HepG2 (cell line): ENCODE measurements around the gene DOK1. TPM values are rescaled to one million over a fixed set of nuclear protein-coding genes. Genes with fewer than 3 reads are reported as not detected.

ENCODE experiments used
- FOXC1 ChIP-seq: sonication (generic); formaldehyde crosslinking; IDR thresholded peaks from 2 replicates; pipeline ENCODE4 v1.8.0; 2022; ENCODE audit warnings: mild to moderate bottlenecking, missing genetic modification reagents, borderline replicate concordance
- FOXP4 ChIP-seq: sonication (generic); formaldehyde crosslinking; IDR thresholded peaks from 2 replicates; pipeline ENCODE4 v1.4.0; 2020; ENCODE audit warnings: missing genetic modification reagents
- JUND ChIP-seq: sonication (generic); formaldehyde crosslinking; IDR thresholded peaks from 2 replicates; pipeline ENCODE4 v1.8.0; 2022; ENCODE audit warnings: mild to moderate bottlenecking, missing genetic modification reagents
- SETDB1 ChIP-seq: sonication (generic); formaldehyde crosslinking; IDR thresholded peaks from 2 replicates; pipeline ENCODE4 v1.5.1; 2020; ENCODE audit warnings: missing genetic modification reagents, mild to moderate bottlenecking, borderline replicate concordance
- SMYD3 ChIP-seq: sonication (generic); formaldehyde crosslinking; IDR thresholded peaks from 2 replicates; pipeline ENCODE4 v1.8.1; 2023; ENCODE audit warnings: mild to moderate bottlenecking, missing genetic modification reagents
- TEAD2 ChIP-seq: sonication (generic); formaldehyde crosslinking; IDR thresholded peaks from 2 replicates; pipeline ENCODE4 v1.9.0; 2021; ENCODE audit warnings: missing genetic modification reagents
- ZC3H13 ChIP-seq: sonication (generic); formaldehyde crosslinking; IDR thresholded peaks from 2 replicates; pipeline ENCODE4 v1.8.1; 2023; ENCODE audit warnings: mild to moderate bottlenecking, missing genetic modification reagents, moderate library complexity
- ZC3H4 ChIP-seq: sonication (generic); formaldehyde crosslinking; IDR thresholded peaks from 2 replicates; pipeline ENCODE4 v1.4.0; 2020; ENCODE audit warnings: missing genetic modification reagents, borderline replicate concordance
- ZNF329 ChIP-seq: sonication (generic); formaldehyde crosslinking; IDR thresholded peaks from 2 replicates; pipeline ENCODE4 v1.9.0; 2021; ENCODE audit warnings: low read depth, mild to moderate bottlenecking, missing genetic modification reagents
- ZNF33A ChIP-seq: sonication (generic); formaldehyde crosslinking; IDR thresholded peaks from 2 replicates; pipeline ENCODE4 v1.5.1; 2020; ENCODE audit warnings: missing genetic modification reagents, mild to moderate bottlenecking, moderate library complexity, borderline replicate concordance
- ZNF383 ChIP-seq: sonication (generic); formaldehyde crosslinking; IDR thresholded peaks from 2 replicates; pipeline ENCODE4 v1.4.0; 2020; ENCODE audit warnings: missing genetic modification reagents, mild to moderate bottlenecking, borderline replicate concordance
- ZNF446 ChIP-seq: sonication (generic); formaldehyde crosslinking; IDR thresholded peaks from 2 replicates; pipeline ENCODE4 v1.5.0; 2020; ENCODE audit warnings: mild to moderate bottlenecking, missing genetic modification reagents
- ZNF496 ChIP-seq: sonication (generic); formaldehyde crosslinking; IDR thresholded peaks from 2 replicates; pipeline ENCODE4 v1.8.1; 2023; ENCODE audit warnings: mild to moderate bottlenecking, moderate library complexity, missing genetic modification reagents; ENCODE audit not compliant: insufficient replicate concordance
- ZNF552 ChIP-seq: sonication (generic); formaldehyde crosslinking; IDR thresholded peaks from 2 replicates; pipeline ENCODE4 v1.9.0; 2022; ENCODE audit warnings: missing genetic modification reagents, mild to moderate bottlenecking, borderline replicate concordance
- ZNF562 ChIP-seq: sonication (generic); formaldehyde crosslinking; IDR thresholded peaks from 2 replicates; pipeline ENCODE4 v1.8.0; 2022; ENCODE audit warnings: missing genetic modification reagents, borderline replicate concordance
- ZNF577 ChIP-seq: sonication (generic); formaldehyde crosslinking; IDR thresholded peaks from 2 replicates; pipeline ENCODE4 v1.4.0; 2020; ENCODE audit warnings: mild to moderate bottlenecking, low read depth, missing genetic modification reagents, borderline replicate concordance
- ZNF746 ChIP-seq: sonication (generic); formaldehyde crosslinking; IDR thresholded peaks from 2 replicates; pipeline ENCODE4 v1.8.0; 2022; ENCODE audit warnings: mild to moderate bottlenecking, missing genetic modification reagents
- ZNF761 ChIP-seq: sonication (generic); formaldehyde crosslinking; conservative IDR thresholded peaks from 2 replicates; pipeline ENCODE4 v1.4.0; 2020; ENCODE audit warnings: mild to moderate bottlenecking, missing genetic modification reagents
- ZSCAN22 ChIP-seq: sonication (generic); formaldehyde crosslinking; IDR thresholded peaks from 2 replicates; pipeline ENCODE4 v1.4.0; 2020; ENCODE audit warnings: mild to moderate bottlenecking, missing genetic modification reagents
- polyA plus RNA-seq, 8 experiments: library from polyadenylated mRNA; depleted of rRNA in 3 of 8; stranded (reverse) in 7 of 8; unstranded in 1 of 8; fragments of >200 nt; fragmentation: Illumina TruSeq in 4 of 8; extraction: Trizol in 4 of 8; gene quantifications; 2 replicates each; pipeline versions ENCODE4 v1.2.1 to v1.2.3, GENCODE V29; 2011 to 2016; ENCODE audit warnings: low read depth in 4 of 8, missing spikeins in 1 of 8, mixed read lengths in 1 of 8; ENCODE audit not compliant: insufficient read depth in 1 of 8
- total RNA-seq, 5 experiments: library from RNA; depleted of rRNA; stranded (reverse); fragments of >200 nt; fragmentation: Illumina TruSeq; extraction: Trizol; gene quantifications; 2 replicates each; pipeline ENCODE4 v1.2.3, GENCODE V29; 2016; ENCODE audit warnings: low read depth in 1 of 5
- TF ChIP-seq, protein P1 (sequence below): sonication (generic); formaldehyde crosslinking; IDR thresholded peaks from 2 replicates; pipeline ENCODE4 v1.4.0; 2020; ENCODE audit warnings: missing genetic modification reagents
- TF ChIP-seq, protein P2 (sequence below): sonication (generic); formaldehyde crosslinking; IDR thresholded peaks from 2 replicates; pipeline ENCODE4 v1.8.0; 2022; ENCODE audit warnings: mild to moderate bottlenecking, missing genetic modification reagents

The DOK1 gene
- total and polyA plus RNA-seq, 2 of the 13 experiments (the other 11 are each of a cell fraction or from before 2014, with no cell fraction given) = 0.53 to 0.74 TPM

DNA sequence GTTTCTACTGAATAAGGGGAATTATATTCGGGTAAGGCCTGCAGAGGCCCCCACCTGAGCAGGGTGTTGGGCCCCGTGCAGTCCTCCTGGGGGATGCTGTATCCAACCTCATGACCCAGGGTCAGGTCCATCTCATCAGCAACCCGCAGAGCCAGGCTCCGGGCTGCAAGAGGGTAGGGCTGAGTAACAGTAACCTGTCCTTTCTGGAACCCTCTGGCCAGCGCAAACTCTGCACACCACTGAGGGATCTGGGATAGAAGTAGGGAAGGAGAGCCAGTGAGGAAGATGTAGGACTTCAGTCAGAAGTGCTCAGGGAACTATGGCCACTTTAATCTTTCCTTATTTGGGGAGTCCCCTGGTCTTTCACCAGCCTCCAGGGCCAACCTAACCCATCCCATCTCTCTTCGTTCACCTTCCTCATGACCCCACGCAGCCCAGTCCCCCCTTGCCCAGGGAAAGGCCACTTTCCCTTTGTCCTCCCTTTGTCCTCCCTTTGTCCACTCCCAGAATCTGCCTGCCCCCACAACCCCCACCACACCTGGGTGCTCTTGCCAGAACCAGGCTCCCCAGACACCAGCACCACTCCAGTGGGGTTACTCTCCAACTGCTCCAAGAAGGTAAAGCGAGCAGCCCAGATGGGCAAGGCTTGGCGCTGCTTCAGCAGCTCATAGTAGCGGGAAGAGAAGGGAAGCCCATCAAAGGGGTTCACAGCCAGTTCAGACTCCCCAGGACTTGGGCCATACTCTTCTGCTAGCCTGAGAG is 29.4 kb upstream of the DOK1 start (continued):
- TF ChIP-seq TEAD2 (CRISPR knock-in tag) = no peak
- 0 out of 2 replicates have a peak, but pooled peaks have one; percentile 68 for TF ChIP-seq ZNF446 (CRISPR knock-in tag)
- no peak for TF ChIP-seq ZNF496 (CRISPR knock-in tag)
- TF ChIP-seq FOXP4 (CRISPR knock-in tag) = 0 out of 2 replicates have a peak, but pooled peaks have one; percentile 0
- no peak for TF ChIP-seq ZNF33A (CRISPR knock-in tag)
- no peak for TF ChIP-seq ZNF562 (CRISPR knock-in tag)
- TF ChIP-seq SMYD3 (CRISPR knock-in tag) = no peak
- TF ChIP-seq ZNF552 (CRISPR knock-in tag) = no peak
- TF ChIP-seq ZC3H4 = no peak
- TF ChIP-seq ZC3H13 = 0 out of 2 replicates have a peak, but pooled peaks have one; percentile 15
- no peak for TF ChIP-seq ZNF577
- TF ChIP-seq ZNF383 = no peak; the same call in 1 of the 2 replicates
- no peak for TF ChIP-seq ZSCAN22 (CRISPR knock-in tag)
- TF ChIP-seq, protein P1, sequence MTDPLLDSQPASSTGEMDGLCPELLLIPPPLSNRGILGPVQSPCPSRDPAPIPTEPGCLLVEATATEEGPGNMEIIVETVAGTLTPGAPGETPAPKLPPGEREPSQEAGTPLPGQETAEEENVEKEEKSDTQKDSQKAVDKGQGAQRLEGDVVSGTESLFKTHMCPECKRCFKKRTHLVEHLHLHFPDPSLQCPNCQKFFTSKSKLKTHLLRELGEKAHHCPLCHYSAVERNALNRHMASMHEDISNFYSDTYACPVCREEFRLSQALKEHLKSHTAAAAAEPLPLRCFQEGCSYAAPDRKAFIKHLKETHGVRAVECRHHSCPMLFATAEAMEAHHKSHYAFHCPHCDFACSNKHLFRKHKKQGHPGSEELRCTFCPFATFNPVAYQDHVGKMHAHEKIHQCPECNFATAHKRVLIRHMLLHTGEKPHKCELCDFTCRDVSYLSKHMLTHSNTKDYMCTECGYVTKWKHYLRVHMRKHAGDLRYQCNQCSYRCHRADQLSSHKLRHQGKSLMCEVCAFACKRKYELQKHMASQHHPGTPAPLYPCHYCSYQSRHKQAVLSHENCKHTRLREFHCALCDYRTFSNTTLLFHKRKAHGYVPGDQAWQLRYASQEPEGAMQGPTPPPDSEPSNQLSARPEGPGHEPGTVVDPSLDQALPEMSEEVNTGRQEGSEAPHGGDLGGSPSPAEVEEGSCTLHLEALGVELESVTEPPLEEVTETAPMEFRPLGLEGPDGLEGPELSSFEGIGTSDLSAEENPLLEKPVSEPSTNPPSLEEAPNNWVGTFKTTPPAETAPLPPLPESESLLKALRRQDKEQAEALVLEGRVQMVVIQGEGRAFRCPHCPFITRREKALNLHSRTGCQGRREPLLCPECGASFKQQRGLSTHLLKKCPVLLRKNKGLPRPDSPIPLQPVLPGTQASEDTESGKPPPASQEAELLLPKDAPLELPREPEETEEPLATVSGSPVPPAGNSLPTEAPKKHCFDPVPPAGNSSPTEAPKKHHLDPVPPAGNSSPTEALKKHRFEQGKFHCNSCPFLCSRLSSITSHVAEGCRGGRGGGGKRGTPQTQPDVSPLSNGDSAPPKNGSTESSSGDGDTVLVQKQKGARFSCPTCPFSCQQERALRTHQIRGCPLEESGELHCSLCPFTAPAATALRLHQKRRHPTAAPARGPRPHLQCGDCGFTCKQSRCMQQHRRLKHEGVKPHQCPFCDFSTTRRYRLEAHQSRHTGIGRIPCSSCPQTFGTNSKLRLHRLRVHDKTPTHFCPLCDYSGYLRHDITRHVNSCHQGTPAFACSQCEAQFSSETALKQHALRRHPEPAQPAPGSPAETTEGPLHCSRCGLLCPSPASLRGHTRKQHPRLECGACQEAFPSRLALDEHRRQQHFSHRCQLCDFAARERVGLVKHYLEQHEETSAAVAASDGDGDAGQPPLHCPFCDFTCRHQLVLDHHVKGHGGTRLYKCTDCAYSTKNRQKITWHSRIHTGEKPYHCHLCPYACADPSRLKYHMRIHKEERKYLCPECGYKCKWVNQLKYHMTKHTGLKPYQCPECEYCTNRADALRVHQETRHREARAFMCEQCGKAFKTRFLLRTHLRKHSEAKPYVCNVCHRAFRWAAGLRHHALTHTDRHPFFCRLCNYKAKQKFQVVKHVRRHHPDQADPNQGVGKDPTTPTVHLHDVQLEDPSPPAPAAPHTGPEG (CRISPR knock-in tag) = no peak
- TF ChIP-seq JUND = no peak
- no peak for TF ChIP-seq SETDB1 (CRISPR knock-in tag)
- no peak for TF ChIP-seq FOXC1 (CRISPR knock-in tag)
- TF ChIP-seq, protein P2, sequence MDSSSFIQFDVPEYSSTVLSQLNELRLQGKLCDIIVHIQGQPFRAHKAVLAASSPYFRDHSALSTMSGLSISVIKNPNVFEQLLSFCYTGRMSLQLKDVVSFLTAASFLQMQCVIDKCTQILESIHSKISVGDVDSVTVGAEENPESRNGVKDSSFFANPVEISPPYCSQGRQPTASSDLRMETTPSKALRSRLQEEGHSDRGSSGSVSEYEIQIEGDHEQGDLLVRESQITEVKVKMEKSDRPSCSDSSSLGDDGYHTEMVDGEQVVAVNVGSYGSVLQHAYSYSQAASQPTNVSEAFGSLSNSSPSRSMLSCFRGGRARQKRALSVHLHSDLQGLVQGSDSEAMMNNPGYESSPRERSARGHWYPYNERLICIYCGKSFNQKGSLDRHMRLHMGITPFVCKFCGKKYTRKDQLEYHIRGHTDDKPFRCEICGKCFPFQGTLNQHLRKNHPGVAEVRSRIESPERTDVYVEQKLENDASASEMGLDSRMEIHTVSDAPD (CRISPR knock-in tag) = no peak
- TF ChIP-seq ZNF329 = no peak
- TF ChIP-seq ZNF761 = no peak
- no peak for TF ChIP-seq ZNF746 (CRISPR knock-in tag)
